HCT116 (cell line): ENCODE results near the gene DOCK10. TPM values are rescaled to one million over a fixed set of nuclear protein-coding genes. Genes with fewer than 3 reads are reported as not detected.

Source experiments
- ATAC-seq: fragments of 200-7000 bp; cut with Tn5 transposase; 2 replicates; pipeline ENCODE4 v1.9.1; 2020; ENCODE audit warnings: mild to moderate bottlenecking, moderate library complexity
- BruUV-seq: library from RNA; stranded (reverse); fragments of 400-500 nt; replicated peaks from 2 replicates; lab custom pipeline; 2021; lab: Mats Ljungman, UMichigan
- CTCF ChIA-PET: fragments of 300-600 bp; sonication (Branson Sonifier 250); formaldehyde crosslinking; loops from one replicate; lab custom pipeline; 2021; ENCODE audit warnings: antibody characterized with exemption; lab: Charles Lee
- POLR2A ChIA-PET: fragments of 300-600, 350-600 bp; sonication (Branson Sonifier 250); formaldehyde crosslinking; loops from one replicate; lab custom pipeline; 2021; ENCODE audit warnings: antibody characterized with exemption; lab: Charles Lee
- RAD21 ChIA-PET, 2 experiments: fragments of 300-600 bp; sonication (Branson Sonifier 250); formaldehyde crosslinking; loops; one replicate each; lab custom pipeline; 2023; ENCODE audit warnings: low total read pairs in 2 of 2; ENCODE audit not compliant: uncharacterized antibody in 2 of 2, unreplicated experiment in 2 of 2, low non-redundant PET in 1 of 2; lab: Charles Lee
- DNase-seq: peaks from one replicate; pipeline ENCODE4 v3.0.0-alpha.2; 2010; ENCODE audit warnings: low read depth, low spot score
- H2AFZ ChIP-seq: fragments of 200-600 bp; shearing (Covaris generic), sonication (generic); 2 replicates; pipeline ENCODE4 v1.6.1; 2017; ENCODE audit warnings: low read depth, mixed run types, mixed read lengths, antibody characterized with exemption, low read length; ENCODE audit not compliant: poor library complexity, severe bottlenecking
- H3K27ac ChIP-seq: 2 replicates; pipeline ENCODE4 v1.5.1; 2012; ENCODE audit warnings: low read depth, low read length
- H3K27me3 ChIP-seq: fragments of 200-600 bp; sonication (generic); 2 replicates; pipeline ENCODE4 v1.6.1; 2016; ENCODE audit warnings: mixed run types, low read length, mixed read lengths; ENCODE audit not compliant: insufficient read depth
- H3K36me3 ChIP-seq, 2 experiments: fragments of 200-500 bp in 1 of 2; fragments of 200-600 bp in 1 of 2; sonication (Bioruptor generic) in 1 of 2; sonication (generic) in 1 of 2; 2 replicates each; pipeline versions ENCODE4 v1.5.1 to v1.6.1; 2014 to 2016; ENCODE audit warnings: low read length in 2 of 2, inconsistent platforms in 1 of 2, mixed read lengths in 1 of 2, mixed run types in 1 of 2; ENCODE audit not compliant: insufficient read depth in 2 of 2, control insufficient read depth in 1 of 2
- H3K4me1 ChIP-seq, 2 experiments: fragments of 200-600 bp in 1 of 2; sonication (generic) in 1 of 2; 2 replicates each; pipeline versions ENCODE4 v1.5.1 to v1.6.1; 2012 to 2017; ENCODE audit warnings: low read length in 2 of 2, inconsistent platforms in 1 of 2, mild to moderate bottlenecking in 1 of 2, mixed read lengths in 1 of 2, mixed run types in 1 of 2, moderate library complexity in 1 of 2; ENCODE audit not compliant: insufficient read depth in 2 of 2, control insufficient read depth in 1 of 2
- H3K4me2 ChIP-seq: fragments of 200-600 bp; sonication (generic); 2 replicates; pipeline ENCODE4 v1.6.1; 2017; ENCODE audit warnings: mixed run types, low read length, mixed read lengths
- H3K4me3 ChIP-seq, 2 experiments: fragments of 200-600 bp in 1 of 2; sonication (generic) in 1 of 2; replicated peaks in 1 of 2; 2 replicates each; pipeline ENCODE4 v1.5.1; 2011 to 2016; ENCODE audit warnings: low read length in 2 of 2, control low read depth in 1 of 2, low read depth in 1 of 2, mild to moderate bottlenecking in 1 of 2, mixed read lengths in 1 of 2, mixed run types in 1 of 2
- H3K79me2 ChIP-seq: fragments of 200-600 bp; sonication (generic); 2 replicates; pipeline ENCODE4 v1.6.1; 2017; ENCODE audit warnings: mild to moderate bottlenecking, mixed run types, low read length, moderate library complexity, mixed read lengths; ENCODE audit not compliant: insufficient read depth
- H3K9ac ChIP-seq: fragments of 200-600 bp; sonication (generic); 2 replicates; pipeline ENCODE4 v1.6.1; 2016; ENCODE audit warnings: low read length, mixed read lengths
- H3K9me2 ChIP-seq: fragments of 200-600 bp; sonication (generic), shearing (Covaris generic); 2 replicates; pipeline ENCODE4 v1.6.1; 2017; ENCODE audit warnings: mixed run types, mild to moderate bottlenecking, moderate library complexity; ENCODE audit not compliant: insufficient read depth
- H3K9me3 ChIP-seq, 2 experiments: fragments of 200-500 bp in 1 of 2; fragments of 200-600 bp in 1 of 2; sonication (Bioruptor generic) in 1 of 2; sonication (generic) in 1 of 2; 2 replicates each; pipeline ENCODE4 v1.6.1; 2014 to 2017; ENCODE audit warnings: low read length in 2 of 2, mixed read lengths in 2 of 2, inconsistent platforms in 1 of 2, low read depth in 1 of 2, mild to moderate bottlenecking in 1 of 2, mixed run types in 1 of 2, moderate library complexity in 1 of 2; ENCODE audit not compliant: control insufficient read depth in 1 of 2, insufficient read depth in 1 of 2
- H4K20me1 ChIP-seq: fragments of 200-600 bp; sonication (generic), shearing (Covaris generic); 2 replicates; pipeline ENCODE4 v1.6.1; 2017; ENCODE audit warnings: mixed run types, mild to moderate bottlenecking, moderate library complexity; ENCODE audit not compliant: insufficient read depth
- ELF1 ChIP-seq: IDR thresholded peaks from 2 replicates; pipeline ENCODE4 v1.6.1; 2012; ENCODE audit warnings: low read depth, borderline replicate concordance
- EZH2phosphoT487 ChIP-seq: fragments of 200-600 bp; IDR thresholded peaks from 2 replicates; pipeline ENCODE4 v1.6.1; 2018; ENCODE audit warnings: antibody characterized with exemption, borderline replicate concordance
- FOSL1 ChIP-seq: IDR thresholded peaks from 2 replicates; pipeline ENCODE4 v1.6.1; 2012; ENCODE audit warnings: low read depth
- JUND ChIP-seq: IDR thresholded peaks from 2 replicates; pipeline ENCODE4 v1.6.1; 2012
- POLR2AphosphoS5 ChIP-seq: IDR thresholded peaks from 2 replicates; pipeline ENCODE4 v1.6.1; 2011; ENCODE audit warnings: mild to moderate bottlenecking, low read depth, low read length, moderate library complexity
- SRF ChIP-seq: IDR thresholded peaks from 2 replicates; pipeline ENCODE4 v1.6.1; 2012; ENCODE audit warnings: low read depth
- TCF7L2 ChIP-seq: IDR thresholded peaks from 2 replicates; pipeline ENCODE4 v1.7.0; 2011; ENCODE audit warnings: borderline replicate concordance, inconsistent platforms; ENCODE audit not compliant: insufficient read depth, insufficient read length; ENCODE audit errors: extremely low read depth
- ZFX ChIP-seq: fragments of 450-650 bp; IDR thresholded peaks from 2 replicates; pipeline ENCODE4 v1.6.1; 2017
- ZNF274 ChIP-seq: fragments of 200-500 bp; sonication (Bioruptor generic); IDR thresholded peaks from 2 replicates; pipeline ENCODE4 v1.6.1; 2014; ENCODE audit warnings: mild to moderate bottlenecking, low read depth, low read length, inconsistent platforms
- intact Hi-C: fragments of 100-400 bp; cut with micrococcal nuclease; formaldehyde crosslinking; loops from 2 replicates; pipeline ENCODE4 v1.10.0; 2022
- total RNA-seq: library from RNA; stranded (reverse); gene quantifications from one replicate; pipeline ENCODE4 v1.2.1, GENCODE V29; 2021; ENCODE audit not compliant: unreplicated experiment
- TF ChIP-seq, protein P1 (sequence below): IDR thresholded peaks from 2 replicates; pipeline ENCODE4 v1.6.1; 2012; ENCODE audit warnings: low read depth
- TF ChIP-seq, protein P2 (sequence below): IDR thresholded peaks from 2 replicates; pipeline ENCODE4 v1.6.1; 2012

Gene DOCK10
- total RNA-seq, 1 experiment from 2014 or later = 0.54 TPM

DNA sequence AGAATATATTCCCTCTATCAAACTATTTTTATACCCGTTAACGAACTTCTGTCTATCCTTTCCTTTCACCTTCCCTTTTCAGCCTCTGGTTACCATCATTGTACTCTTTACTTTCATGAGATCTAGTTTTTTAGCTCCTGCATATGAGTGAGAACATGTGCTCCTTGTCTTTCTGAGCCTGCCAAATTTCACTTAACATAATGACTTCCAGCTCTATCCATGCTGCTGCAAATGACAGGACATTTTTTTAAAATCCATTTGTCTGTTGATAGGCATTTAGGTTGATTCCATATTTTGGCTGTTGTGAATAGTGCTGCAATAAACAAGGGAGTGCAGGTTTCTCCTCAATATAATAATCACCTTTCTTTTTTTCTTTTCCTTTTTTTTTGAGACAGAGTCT lies 317.9 kb downstream of the DOCK10 start:
- H3K79me2 ChIP-seq = no peaks in the 10 kb centered on the region
- POLR2A ChIA-PET = no interaction called here
- no peak overlapping the region for H3K4me2 ChIP-seq
- H3K4me1 ChIP-seq = no peaks in the 10 kb centered on the region
- no peak overlapping the region for H2AFZ ChIP-seq
- H3K9me2 ChIP-seq = no peaks in the 10 kb centered on the region; the same call in 1 of the 2 replicates
- H3K9me3 ChIP-seq = no peaks in the 10 kb centered on the region
- no peak for TF ChIP-seq ZFX
- TF ChIP-seq, protein P1, sequence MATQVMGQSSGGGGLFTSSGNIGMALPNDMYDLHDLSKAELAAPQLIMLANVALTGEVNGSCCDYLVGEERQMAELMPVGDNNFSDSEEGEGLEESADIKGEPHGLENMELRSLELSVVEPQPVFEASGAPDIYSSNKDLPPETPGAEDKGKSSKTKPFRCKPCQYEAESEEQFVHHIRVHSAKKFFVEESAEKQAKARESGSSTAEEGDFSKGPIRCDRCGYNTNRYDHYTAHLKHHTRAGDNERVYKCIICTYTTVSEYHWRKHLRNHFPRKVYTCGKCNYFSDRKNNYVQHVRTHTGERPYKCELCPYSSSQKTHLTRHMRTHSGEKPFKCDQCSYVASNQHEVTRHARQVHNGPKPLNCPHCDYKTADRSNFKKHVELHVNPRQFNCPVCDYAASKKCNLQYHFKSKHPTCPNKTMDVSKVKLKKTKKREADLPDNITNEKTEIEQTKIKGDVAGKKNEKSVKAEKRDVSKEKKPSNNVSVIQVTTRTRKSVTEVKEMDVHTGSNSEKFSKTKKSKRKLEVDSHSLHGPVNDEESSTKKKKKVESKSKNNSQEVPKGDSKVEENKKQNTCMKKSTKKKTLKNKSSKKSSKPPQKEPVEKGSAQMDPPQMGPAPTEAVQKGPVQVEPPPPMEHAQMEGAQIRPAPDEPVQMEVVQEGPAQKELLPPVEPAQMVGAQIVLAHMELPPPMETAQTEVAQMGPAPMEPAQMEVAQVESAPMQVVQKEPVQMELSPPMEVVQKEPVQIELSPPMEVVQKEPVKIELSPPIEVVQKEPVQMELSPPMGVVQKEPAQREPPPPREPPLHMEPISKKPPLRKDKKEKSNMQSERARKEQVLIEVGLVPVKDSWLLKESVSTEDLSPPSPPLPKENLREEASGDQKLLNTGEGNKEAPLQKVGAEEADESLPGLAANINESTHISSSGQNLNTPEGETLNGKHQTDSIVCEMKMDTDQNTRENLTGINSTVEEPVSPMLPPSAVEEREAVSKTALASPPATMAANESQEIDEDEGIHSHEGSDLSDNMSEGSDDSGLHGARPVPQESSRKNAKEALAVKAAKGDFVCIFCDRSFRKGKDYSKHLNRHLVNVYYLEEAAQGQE = no peak
- no peak for TF ChIP-seq ZNF274
- TF ChIP-seq SRF = no peak
- TF ChIP-seq, protein P2, sequence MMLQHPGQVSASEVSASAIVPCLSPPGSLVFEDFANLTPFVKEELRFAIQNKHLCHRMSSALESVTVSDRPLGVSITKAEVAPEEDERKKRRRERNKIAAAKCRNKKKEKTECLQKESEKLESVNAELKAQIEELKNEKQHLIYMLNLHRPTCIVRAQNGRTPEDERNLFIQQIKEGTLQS = no peak
- no peak for TF ChIP-seq ELF1
- TF ChIP-seq EZH2phosphoT487 = no peak
- no peak for TF ChIP-seq POLR2AphosphoS5
- TF ChIP-seq FOSL1 = no peak
- no peak for TF ChIP-seq TCF7L2
- TF ChIP-seq JUND = no peak
- no peaks in the 10 kb centered on the region for H3K27me3 ChIP-seq
- no peak overlapping the region for H3K9ac ChIP-seq
- H3K36me3 ChIP-seq = no peaks in the 10 kb centered on the region
- BruUV-seq = no TSS peak
- DNase-seq (no peak), ATAC-seq (no peak)
- H4K20me1 ChIP-seq = no peaks in the 10 kb centered on the region
- no peak overlapping the region for H3K27ac ChIP-seq
- intact Hi-C loops = no loop called here
- no peak overlapping the region for H3K4me3 ChIP-seq
- CTCF ChIA-PET = no interaction called here
- RAD21 ChIA-PET = no interaction called here
